HepG2 (cell line): ENCODE data around the gene CEP128.

Source experiments
- BHLHE40 ChIP-seq: IDR thresholded peaks from 2 replicates; pipeline ENCODE4 v1.6.1; 2011; ENCODE audit warnings: low read length, improper control_type of control experiment
- CTCF ChIP-seq: sonication (generic); formaldehyde crosslinking; IDR thresholded peaks from 2 replicates; pipeline ENCODE4 v1.5.0; 2020; ENCODE audit warnings: mild to moderate bottlenecking, missing genetic modification reagents, moderate library complexity
- ELF1 ChIP-seq: sonication (generic); formaldehyde crosslinking; IDR thresholded peaks from 2 replicates; pipeline ENCODE4 v1.4.0; 2020; ENCODE audit warnings: missing genetic modification reagents
- HNF4A ChIP-seq: sonication (generic); formaldehyde crosslinking; IDR thresholded peaks from 2 replicates; pipeline ENCODE4 v1.4.0; 2020; ENCODE audit warnings: missing genetic modification reagents
- JUND ChIP-seq: sonication (generic); formaldehyde crosslinking; IDR thresholded peaks from 2 replicates; pipeline ENCODE4 v1.8.0; 2022; ENCODE audit warnings: mild to moderate bottlenecking, missing genetic modification reagents
- MXI1 ChIP-seq: IDR thresholded peaks from 3 replicates; pipeline ENCODE4 v1.6.1; 2012; ENCODE audit warnings: low read depth, low read length, inconsistent platforms, borderline replicate concordance
- ZNF557 ChIP-seq: sonication (generic); formaldehyde crosslinking; IDR thresholded peaks from 2 replicates; pipeline ENCODE4 v1.4.0; 2020; ENCODE audit warnings: missing genetic modification reagents

- no peak for TF ChIP-seq ZNF557
- TF ChIP-seq MXI1 = no peak
- TF ChIP-seq CTCF (CRISPR knock-in tag) = no peak
- TF ChIP-seq HNF4A (CRISPR knock-in tag) = no peak
- TF ChIP-seq JUND (CRISPR knock-in tag) = no peak
- TF ChIP-seq ELF1 (CRISPR knock-in tag) = no peak
- no peak for TF ChIP-seq BHLHE40
Measured at GRCh38 chr14:80787876-80788275, 153.7 kb downstream of the CEP128 start.
